ENCODE results near the gene TPGS1. TPM values are rescaled to one million over a fixed set of nuclear protein-coding genes. Genes with fewer than 3 reads are reported as not detected.

The TPGS1 gene
- total RNA-seq, 3 donors from 2014 or later, result 15.5 to 20.6 (median 16.0) TPM

DNA sequence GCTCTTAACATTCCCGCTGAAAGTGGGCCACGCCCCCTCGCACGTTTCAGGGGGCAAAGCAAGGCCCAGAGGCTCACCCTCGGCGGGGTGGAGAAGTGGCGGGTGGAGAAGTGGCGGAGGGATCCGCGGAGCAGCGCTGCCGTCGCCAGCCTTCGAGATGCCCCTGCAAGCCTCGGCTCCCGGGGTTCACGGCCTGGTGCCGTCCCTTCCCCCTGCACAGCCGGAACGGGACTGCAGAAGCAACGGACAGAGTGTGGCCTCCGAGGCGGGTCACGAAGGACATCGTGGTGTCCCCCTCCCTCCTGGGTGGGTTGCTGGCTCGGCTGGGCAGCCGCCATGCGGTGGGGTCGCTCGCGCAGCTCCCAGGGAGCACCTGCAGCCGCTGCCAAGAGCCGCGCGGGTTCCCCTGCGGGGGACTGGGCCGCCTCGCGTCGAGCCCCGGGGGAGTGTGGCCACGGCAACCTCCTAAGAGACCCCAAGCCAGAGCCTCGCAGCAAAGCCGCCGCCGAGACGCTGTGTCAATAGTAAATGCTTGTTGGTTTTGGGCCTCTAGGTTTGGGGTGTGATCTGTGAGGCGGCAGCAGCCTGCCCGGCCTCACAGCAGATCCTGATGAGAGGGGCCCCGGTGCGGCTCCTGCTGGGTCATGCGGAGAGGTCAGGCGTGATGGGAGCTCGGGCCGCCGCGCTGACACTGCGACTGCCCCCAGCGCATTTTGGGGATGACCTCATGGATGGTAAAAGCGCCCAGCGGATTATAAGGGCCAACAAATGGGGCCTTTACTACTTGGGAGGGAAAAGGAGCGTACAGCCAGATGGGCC is 5.5 kb downstream of the TPGS1 start:
- TF ChIP-seq, protein P1, sequence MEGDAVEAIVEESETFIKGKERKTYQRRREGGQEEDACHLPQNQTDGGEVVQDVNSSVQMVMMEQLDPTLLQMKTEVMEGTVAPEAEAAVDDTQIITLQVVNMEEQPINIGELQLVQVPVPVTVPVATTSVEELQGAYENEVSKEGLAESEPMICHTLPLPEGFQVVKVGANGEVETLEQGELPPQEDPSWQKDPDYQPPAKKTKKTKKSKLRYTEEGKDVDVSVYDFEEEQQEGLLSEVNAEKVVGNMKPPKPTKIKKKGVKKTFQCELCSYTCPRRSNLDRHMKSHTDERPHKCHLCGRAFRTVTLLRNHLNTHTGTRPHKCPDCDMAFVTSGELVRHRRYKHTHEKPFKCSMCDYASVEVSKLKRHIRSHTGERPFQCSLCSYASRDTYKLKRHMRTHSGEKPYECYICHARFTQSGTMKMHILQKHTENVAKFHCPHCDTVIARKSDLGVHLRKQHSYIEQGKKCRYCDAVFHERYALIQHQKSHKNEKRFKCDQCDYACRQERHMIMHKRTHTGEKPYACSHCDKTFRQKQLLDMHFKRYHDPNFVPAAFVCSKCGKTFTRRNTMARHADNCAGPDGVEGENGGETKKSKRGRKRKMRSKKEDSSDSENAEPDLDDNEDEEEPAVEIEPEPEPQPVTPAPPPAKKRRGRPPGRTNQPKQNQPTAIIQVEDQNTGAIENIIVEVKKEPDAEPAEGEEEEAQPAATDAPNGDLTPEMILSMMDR (IDR thresholded peaks at IDR 0.05), result no peak
- intact Hi-C loops (cut with DNase I, micrococcal nuclease), result no loop called here
- Histone ChIP-seq H3K4me3 (no peak overlapping the region), H3K4me1 (ENCODE audit: low read depth) (peaks cover 29% of the 10 kb centered on the region), H3K9me3 (no peaks in the 10 kb centered on the region), H3K36me3 (ENCODE audit: low read depth) (no peaks in the 10 kb centered on the region)
- ATAC-seq (no peak), DNase-seq (peak; percentile 13 to 67 (median 40))

DNA sequence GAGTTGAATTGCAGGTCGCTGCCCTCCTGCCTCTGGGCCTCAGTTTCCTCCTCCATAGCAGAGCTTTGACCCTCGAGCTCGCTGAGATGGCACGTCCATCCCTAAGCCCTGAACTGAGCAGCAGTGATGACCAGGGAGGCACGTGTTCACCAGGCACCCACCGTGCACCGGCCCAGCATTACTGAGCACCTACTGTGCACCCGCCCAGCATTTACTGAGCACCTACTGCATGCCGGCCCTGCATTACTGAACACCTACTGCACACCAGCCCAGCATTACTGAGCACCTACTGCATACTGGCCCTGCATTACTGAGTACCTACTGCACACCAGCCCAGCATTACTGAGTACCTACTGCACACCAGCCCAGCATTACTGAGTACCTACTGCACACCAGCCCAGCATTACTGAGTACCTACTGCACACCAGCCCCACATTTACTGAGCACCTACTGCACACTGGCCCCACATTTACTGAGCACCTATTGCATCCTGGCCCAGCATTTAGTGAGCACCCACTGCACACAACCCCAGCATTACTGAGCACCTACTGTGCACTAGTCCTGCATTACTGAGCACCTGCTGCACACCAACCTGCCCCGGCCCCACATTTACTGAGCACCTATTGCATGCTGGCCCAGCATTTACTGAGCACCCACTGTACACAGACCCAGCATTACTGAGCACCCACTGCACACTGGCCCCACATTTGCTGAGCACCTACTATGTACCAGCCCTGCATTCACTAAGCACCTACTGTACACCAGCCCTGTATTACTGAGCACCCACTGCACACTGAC is 6.3 kb downstream of the TPGS1 start:
- intact Hi-C loops (cut with DNase I, micrococcal nuclease), result no loop called here
- Histone ChIP-seq H3K9me3 (no peaks in the 10 kb centered on the region), H3K36me3 (ENCODE audit: low read depth) (no peaks in the 10 kb centered on the region), H3K4me3 (no peak overlapping the region), H3K4me1 (ENCODE audit: low read depth) (peaks cover 21% of the 10 kb centered on the region)
- DNase-seq (peak in 1 of 3 donors; percentile 4), ATAC-seq (no peak)
- TF ChIP-seq, protein P1 (IDR thresholded peaks at IDR 0.05), result no peak

DNA sequence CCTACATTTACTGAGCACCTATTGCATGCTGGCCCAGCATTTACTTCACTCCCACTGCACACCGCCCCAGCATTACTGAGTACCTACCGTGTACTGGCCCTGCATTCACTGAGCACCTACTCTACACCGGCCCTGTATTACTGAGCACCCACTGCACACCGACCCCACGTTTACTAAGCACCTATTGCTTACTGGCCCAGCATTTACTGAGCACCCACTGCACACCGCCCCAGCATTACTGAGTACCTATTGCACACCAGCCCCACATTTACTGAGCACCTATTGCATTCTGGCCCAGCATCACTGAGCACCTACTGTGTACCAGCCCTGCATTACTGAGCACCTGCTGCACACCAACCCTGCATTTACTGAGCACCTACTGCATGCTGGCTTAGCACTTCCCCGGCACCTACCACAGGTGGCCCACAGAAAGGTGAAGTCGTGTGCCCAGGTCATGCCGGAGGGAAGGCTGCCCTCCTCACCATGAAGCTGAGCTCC is 6.9 kb downstream of the TPGS1 start:
- intact Hi-C loops (cut with DNase I, micrococcal nuclease), result no loop called here
- TF ChIP-seq, protein P1 (IDR thresholded peaks at IDR 0.05), result no peak

DNA sequence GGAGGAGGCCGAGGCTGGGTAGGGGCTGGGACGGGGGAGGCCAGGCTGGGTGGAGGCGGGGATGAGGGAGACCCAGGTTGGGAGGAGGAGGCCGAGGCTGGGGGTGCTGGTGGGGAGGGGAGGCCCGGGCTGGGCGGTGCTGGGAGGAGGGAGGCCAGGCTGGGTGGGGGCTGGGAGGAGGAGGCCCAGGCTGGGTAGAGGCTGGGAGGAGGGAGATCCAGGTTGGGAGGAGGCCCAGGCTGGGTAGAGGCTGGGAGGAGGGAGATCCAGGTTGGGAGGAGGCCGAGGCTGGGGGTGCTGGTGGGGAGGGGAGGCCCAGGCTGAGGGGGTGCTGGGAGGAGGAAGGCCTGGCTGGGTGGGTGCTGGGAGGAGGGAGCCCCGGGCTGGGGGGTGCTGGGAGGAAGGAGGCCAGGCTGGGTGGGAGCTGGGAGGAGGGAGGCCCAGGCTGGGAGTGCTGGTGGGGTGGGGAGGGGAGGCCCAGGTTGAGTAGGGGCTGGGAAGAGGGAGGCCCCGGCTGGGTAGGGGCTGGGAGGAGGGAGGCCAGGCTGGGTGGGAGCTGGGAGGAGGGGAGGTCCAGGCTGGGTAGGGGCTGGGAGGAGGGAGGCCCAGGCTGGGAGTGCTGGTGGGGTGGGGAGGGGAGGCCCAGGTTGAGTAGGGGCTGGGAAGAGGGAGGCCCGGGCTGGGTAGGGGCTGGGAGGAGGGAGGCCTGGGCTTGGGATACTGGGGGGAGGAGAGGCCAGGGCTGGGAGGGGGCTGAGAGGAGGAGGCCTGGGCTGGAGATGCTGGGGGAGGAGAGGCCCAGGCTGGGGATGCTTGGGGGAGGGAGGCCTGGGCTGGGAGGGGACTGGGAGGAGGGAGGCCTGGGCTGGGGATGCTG is 10.7 kb downstream of the TPGS1 start:
- Histone ChIP-seq H3K36me3 (ENCODE audit: low read depth) (no peaks in the 10 kb centered on the region), H3K4me1 (ENCODE audit: low read depth) (no peaks in the 10 kb centered on the region), H3K9me3 (no peaks in the 10 kb centered on the region), H3K4me3 (no peak overlapping the region)
- no peak for DNase-seq
- peak; percentile 23 for ATAC-seq
- intact Hi-C loops (cut with DNase I, micrococcal nuclease), result no loop called here
- TF ChIP-seq, protein P1 (IDR thresholded peaks at IDR 0.05), result no peak

More for the DNA sequence above, 6.9 kb downstream of the TPGS1 start:
- Histone ChIP-seq H3K4me3 (no peak overlapping the region), H3K9me3 (no peaks in the 10 kb centered on the region), H3K36me3 (ENCODE audit: low read depth) (no peaks in the 10 kb centered on the region), H3K4me1 (ENCODE audit: low read depth) (peaks cover 16% of the 10 kb centered on the region)
- no peak for ATAC-seq
- DNase-seq, result peak in 1 of 3 donors; percentile 5

DNA sequence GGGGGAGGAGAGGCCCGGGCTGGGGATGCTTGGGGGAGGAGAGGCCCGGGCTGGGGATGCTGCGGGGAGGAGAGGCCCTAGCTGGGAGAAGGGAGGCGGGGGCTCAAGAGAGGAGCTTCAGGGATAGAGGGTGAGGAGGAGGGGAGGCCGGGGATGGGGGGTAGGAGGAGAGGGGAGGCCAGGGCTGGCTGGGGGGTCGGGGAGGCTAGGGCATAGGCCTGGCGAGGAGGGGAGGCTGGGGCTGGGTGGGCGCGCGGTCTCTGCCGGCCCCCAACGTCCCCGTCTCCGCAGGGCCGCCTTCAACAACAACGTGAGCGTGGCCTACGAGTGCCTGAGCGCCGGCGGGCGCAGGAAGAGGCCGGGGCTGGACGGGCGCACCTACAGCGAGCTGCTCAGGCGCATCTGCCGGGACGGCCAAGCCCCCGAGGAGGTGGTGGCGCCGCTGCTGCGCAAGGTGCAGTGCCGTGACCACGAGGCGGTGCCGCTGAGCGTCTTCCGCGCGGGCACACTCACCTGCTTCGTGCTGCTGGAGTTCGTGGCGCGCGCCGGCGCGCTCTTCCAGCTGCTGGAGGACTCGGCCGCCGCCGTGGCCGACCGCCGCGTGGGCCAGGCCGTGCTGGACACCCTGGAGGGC is 11.4 kb downstream of the TPGS1 start:
- intact Hi-C loops (cut with DNase I, micrococcal nuclease), result no loop called here
- no peaks in the 10 kb centered on the region for H3K9me3 ChIP-seq
- no peaks in the 10 kb centered on the region for H3K4me1 ChIP-seq (ENCODE audit: low read depth)
- peak; percentile 85 for ATAC-seq
- H3K4me3 ChIP-seq, result no peak overlapping the region
- H3K36me3 ChIP-seq (ENCODE audit: low read depth), result no peaks in the 10 kb centered on the region
- TF ChIP-seq, protein P1 (IDR thresholded peaks at IDR 0.05), result no peak
- DNase-seq, result peak in 2 of 3 donors; percentile 59 to 67

Data from mucosa of descending colon (tissue), 3 donors.